SHP77 treated with DMSO at 0.1 percent for 48 hours (cell line): Measurements from ENCODE around the gene TRIM24.
"Not testable (repeated sequence)": the region's sequence is repeated elsewhere in the genome, so short reads cannot be mapped to it uniquely, and the experiment has no call there.

ENCODE experiments used
- DNase-seq: peaks from one replicate; lab custom pipeline; 2025; lab: John Stamatoyannopoulos, UW

The TRIM24 gene

GRCh38 chr7:138460649-138461607 lies 869 bp downstream of the TRIM24 start:
- DNase-seq = peak; percentile 55

- DNase-seq = not testable (repeated sequence)
Measured at GRCh38 chr7:138463291-138463618, 3.2 kb downstream of the TRIM24 start.

DNA sequence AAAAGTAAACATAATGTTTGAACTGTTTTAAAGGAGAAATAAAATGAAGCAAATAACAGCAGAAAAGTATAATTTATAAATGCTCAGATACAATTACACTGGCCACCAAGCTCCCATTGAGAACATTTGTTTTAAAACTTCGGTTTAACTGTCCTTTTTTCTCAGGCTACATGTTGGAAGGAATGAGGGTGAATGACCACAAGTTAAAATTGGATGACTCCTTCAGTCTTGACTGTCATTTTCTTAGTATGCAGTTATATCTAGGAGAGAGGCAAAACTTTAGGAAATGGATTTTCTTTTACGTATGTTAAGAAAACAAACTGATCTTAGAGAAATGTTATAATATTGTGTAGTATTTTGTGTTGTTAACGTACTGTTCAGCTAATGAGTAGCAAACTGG lies 5.0 kb downstream of the TRIM24 start:
- no peak for DNase-seq

GRCh38 chr7:138466069-138466756 lies 6.2 kb downstream of the TRIM24 start:
- DNase-seq = not testable (repeated sequence)

DNA sequence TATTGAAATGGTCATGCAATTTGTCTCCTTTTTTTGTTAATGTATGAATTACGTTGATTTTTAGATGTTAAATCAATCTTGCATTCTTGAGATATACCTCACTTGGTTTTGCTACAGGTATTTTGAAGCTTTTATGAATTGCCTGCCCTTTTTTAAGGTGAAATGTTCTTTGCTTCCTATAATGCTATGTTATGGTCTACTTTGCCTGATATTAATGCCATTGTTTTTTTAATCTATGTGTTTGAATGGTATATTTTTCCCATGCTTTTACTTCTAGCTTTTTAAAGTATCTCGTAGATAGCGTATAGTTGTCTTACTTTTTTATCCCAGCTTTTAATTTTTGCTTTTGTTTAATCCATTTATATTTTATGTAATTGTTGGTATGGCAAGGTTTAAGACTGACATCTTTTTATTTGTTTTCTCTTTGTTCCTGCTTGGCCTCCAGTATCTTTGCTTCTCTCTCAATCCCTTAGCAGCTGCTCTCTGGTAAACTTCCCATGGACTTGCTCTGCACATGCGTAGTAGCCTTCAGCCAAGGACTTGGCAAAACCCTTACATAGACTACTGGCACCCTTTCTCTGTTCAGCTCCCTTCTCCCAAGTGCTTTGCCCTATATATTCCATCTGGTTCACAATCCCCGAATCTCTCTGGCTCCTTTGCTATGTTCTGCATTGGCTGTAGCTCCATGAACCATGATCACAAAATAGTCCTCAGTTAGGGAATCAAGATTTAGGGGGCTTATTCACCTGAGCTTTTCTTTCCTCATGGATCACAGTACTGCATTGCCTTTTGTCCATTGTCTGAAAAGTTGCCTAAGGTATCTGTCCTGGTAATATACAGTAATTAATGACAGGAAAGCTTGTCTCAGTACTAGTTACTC lies 8.4 kb downstream of the TRIM24 start:
- no peak for DNase-seq

- DNase-seq = no peak
Measured at GRCh38 chr7:138470391-138471157, 10.5 kb downstream of the TRIM24 start.

DNA sequence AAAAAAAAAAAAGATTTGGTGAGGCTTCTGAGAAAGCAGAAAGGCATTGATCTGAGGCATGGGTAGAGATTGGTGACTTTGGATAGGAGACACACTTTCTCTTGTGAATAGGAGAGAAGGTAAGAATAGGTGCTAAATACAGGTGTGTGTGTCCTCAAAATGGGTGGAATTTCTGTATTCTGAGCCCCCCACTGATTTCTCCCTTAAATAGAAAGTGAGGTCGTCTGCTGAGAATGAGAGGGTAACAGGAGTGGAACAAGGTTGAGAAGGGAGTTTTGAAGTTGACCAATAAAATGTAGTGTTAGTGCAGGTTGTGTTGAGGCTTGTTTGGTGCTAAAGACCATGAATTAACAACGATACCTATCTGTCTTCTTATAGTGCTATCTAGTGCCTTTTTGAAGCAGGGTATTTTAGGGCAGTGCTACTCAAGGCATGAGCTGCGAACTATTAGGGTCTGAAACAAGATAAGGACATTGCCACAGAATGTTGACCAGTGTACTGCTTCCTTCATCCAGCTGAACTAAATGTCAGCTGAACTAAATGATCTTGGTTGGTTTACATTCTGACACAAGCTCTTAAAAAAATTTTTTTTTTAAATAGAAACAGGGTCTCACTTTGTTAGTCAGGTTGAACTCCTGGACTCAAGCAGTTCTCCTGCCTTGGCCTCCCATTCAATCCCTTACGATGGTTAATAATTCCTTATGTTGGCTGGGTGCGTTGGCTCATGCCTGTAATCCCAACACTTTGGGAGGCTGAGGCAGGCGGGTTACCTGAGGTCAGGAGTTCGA lies 12.4 kb downstream of the TRIM24 start:
- DNase-seq = no peak

GRCh38 chr7:138475377-138475776 lies 15.3 kb downstream of the TRIM24 start:
- no peak for DNase-seq

- DNase-seq = no peak
Measured at GRCh38 chr7:138477081-138477578, 17.1 kb downstream of the TRIM24 start.

DNA sequence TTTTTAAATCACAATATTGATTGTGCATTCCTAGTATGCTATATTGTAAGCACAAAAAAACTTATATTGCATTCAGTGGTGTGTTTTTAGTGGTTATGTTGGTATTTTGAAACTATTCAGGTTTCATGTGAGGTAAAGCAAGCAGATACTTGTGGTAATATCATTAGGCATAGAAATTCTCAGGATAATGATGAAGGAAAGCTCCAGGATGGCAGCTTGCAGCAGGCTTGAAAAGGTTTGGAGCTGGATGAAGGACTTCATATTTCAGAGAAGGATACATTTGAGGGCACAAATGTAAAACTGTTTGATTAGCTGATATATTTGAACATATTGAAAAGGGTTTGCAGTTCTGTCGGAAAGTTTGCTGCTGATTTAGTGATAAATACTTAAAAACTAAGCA lies 17.5 kb downstream of the TRIM24 start:
- DNase-seq = no peak

DNA sequence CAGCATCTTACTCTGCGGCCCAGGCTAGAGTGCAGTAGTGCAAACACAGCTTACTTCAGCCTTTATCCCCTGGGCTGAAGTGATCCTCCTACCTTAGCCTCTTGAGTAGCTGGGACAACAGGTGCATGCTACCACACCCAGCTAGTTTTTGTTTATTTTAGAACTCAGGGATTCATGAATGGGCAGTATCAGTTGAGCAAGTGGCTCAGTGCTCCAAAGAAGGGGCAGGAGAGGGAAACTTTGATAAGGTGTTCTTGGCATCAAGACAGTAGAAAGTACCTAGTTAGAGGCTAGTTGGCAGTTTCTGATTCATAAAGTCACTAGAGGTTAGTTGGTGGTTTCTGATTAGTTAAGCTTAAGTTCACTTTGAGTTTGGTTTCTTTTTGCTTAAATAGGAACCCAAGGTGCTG lies 18.4 kb downstream of the TRIM24 start:
- no peak for DNase-seq

GRCh38 chr7:138480527-138480926 lies 20.5 kb downstream of the TRIM24 start:
- no peak for DNase-seq

DNA sequence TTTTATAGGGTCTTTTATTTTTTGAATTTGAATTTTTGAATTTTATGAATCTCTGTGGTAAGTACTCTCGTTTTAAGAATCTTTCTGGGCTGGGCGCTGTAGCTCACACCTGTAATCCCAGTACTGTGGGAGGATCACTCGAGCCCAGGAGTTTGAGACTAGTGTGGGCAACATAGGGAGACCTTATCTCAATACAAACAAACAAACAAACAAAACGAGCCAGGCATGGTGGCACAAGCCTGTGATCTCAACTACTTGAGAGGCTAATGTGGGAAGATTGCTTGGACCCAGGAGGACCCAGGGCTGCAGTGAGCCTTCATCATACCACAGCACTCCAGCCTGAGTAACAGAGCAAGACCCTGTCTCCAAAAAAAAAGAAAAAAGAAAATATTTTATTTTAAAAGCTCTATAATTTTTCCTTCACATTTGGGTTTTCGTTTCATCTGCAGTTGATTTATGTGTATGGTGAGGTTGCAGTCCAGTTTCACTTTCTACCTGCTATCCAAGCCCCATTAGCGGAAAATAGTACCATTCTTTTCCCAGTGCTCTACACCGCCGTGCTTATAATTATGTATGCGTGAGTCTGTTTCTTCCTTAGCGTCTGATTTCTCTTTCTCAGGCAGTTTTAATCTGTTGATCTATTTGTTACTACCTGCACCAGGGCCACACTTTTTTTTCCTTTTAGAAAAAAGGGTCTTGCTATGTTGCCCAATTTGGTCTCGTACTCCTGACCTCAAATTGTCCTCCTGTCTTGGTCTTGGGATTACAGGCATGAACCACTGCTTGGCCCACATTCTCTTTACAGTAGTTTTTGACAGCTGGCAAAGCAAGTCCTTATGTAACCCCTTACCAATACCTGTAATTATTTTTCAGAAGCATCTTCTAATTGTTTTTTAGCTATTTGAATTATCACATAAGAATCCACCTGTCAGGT lies 21.7 kb downstream of the TRIM24 start:
- DNase-seq = no peak

GRCh38 chr7:138483531-138483930 lies 23.5 kb downstream of the TRIM24 start:
- DNase-seq = no peak

DNA sequence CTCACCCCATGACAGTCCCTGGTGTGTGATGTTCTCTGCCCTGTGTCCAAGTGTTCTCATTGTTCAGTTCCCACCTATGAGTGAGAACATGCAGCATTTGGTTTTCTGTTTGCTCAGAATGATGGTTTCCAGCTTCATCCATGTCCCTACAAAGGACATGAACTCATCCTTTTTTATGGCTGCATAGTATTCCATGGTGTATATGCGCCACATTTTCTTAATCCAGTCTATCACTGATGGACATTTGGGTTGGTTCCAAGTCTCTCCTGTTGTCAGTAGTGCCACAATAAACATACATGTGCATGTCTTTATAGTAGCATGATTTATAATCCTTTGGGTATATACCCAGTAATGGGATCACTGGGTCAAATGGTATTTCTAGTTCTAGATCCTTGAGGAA lies 25.4 kb downstream of the TRIM24 start:
- DNase-seq = not testable (repeated sequence)

- DNase-seq = not testable (repeated sequence)
Measured at GRCh38 chr7:138489139-138489538, 29.1 kb downstream of the TRIM24 start.

DNA sequence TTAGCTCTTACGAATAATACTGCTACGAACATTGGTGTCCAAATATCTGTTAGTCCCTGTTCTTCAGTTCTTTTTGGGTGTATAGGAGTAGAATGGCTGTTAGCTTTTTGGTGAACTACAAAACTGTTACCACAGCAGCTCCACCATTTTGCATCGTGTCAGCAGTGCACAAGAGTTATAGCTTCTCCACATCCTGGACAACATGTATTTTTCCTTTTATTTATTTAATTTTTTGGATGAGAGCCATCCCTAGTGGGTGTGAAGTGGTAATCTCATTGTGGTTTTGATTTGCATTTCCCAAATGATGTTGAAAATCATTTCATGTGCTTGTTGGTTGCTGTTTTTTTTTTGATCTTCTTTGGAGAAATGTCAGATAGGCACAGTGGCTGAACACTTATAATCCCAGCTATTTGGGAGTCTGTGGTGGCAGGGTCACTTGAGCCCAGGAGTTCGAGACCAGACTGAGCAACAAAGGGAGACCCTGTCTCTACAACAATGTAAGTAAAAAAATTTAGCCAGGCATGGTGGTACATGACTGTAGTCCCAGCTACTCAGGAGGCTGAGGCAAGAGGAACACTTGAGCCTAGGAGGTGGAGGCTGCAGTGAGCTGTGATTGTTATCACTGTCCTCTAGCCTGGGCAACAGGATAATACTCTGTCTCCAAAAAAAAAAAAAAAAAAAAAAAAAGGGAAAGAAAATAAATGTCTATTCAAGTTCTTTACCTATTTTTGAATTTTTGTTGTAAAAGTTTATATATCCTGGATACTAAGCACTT lies 31.7 kb downstream of the TRIM24 start:
- no peak for DNase-seq

GRCh38 chr7:138492423-138492822 lies 32.4 kb downstream of the TRIM24 start:
- no peak for DNase-seq

- DNase-seq = no peak
Measured at GRCh38 chr7:138493535-138493934, 33.5 kb downstream of the TRIM24 start.
